Parathyroid adenoma (tissue), 2 donors: ENCODE results near the gene DCANP1.

Experiments used
- H2AFZ ChIP-seq: fragments of 300-600 bp; sonication (generic); one replicate; pipeline ENCODE4 v1.7.0; 2017; ENCODE audit warnings: antibody characterized with exemption, mild to moderate bottlenecking
- H3K27ac ChIP-seq: fragments of 300-600 bp; sonication (generic); one replicate; pipeline ENCODE4 v1.7.0; 2017
- H3K27me3 ChIP-seq: fragments of 300-600 bp; sonication (generic); one replicate; pipeline ENCODE4 v1.7.0; 2017; ENCODE audit warnings: low read length; ENCODE audit not compliant: control insufficient read depth, insufficient read depth
- H3K36me3 ChIP-seq: fragments of 300-600 bp; sonication (generic); one replicate; pipeline ENCODE4 v1.7.0; 2017; ENCODE audit warnings: low read length; ENCODE audit not compliant: control insufficient read depth, insufficient read depth
- H3K4me1 ChIP-seq: fragments of 300-600 bp; sonication (generic); one replicate; pipeline ENCODE4 v1.7.0; 2017; ENCODE audit warnings: control low read depth
- H3K4me2 ChIP-seq: fragments of 300-600 bp; sonication (generic); one replicate; pipeline ENCODE4 v1.7.0; 2017; ENCODE audit warnings: low read length
- H3K4me3 ChIP-seq: fragments of 300-600 bp; sonication (generic); one replicate; pipeline ENCODE4 v1.7.0; 2017; ENCODE audit warnings: low read depth, low read length
- H3K79me2 ChIP-seq: fragments of 300-600 bp; sonication (generic); one replicate; pipeline ENCODE4 v1.7.0; 2017; ENCODE audit warnings: control low read depth
- H3K9ac ChIP-seq: fragments of 300-600 bp; sonication (generic); one replicate; pipeline ENCODE4 v1.7.0; 2017; ENCODE audit warnings: mild to moderate bottlenecking
- H3K9me3 ChIP-seq: fragments of 300-600 bp; sonication (generic); one replicate; pipeline ENCODE4 v1.7.0; 2017; ENCODE audit warnings: low read length; ENCODE audit not compliant: control insufficient read depth
- CTCF ChIP-seq: fragments of 300-600 bp; sonication (generic); IDR thresholded peaks from one replicate; pipeline ENCODE4 v1.7.0; 2017; ENCODE audit warnings: antibody characterized with exemption, mild to moderate bottlenecking
- donor health status: primary hyperparathyroidism.

Gene DCANP1

GRCh38 chr5:135441350-135441831, 5.8 kb downstream of the DCANP1 start:
- H3K9ac ChIP-seq: no peak overlapping the region
- H3K9me3 ChIP-seq: no peaks in the 10 kb centered on the region
- no peaks in the 10 kb centered on the region for H3K79me2 ChIP-seq
- H3K27me3 ChIP-seq: no peaks in the 10 kb centered on the region
- H3K4me3 ChIP-seq: no peak overlapping the region
- H2AFZ ChIP-seq: no peak overlapping the region
- no peak overlapping the region for H3K4me2 ChIP-seq
- H3K4me1 ChIP-seq: no peaks in the 10 kb centered on the region
- H3K36me3 ChIP-seq: no peaks in the 10 kb centered on the region
- no peak for TF ChIP-seq CTCF
- H3K27ac ChIP-seq: no peak overlapping the region

- Histone ChIP-seq H3K4me2 (no peak overlapping the region), H3K27me3 (no peaks in the 10 kb centered on the region), H2AFZ (no peak overlapping the region), H3K9ac (no peak overlapping the region), H3K9me3 (no peaks in the 10 kb centered on the region), H3K79me2 (no peaks in the 10 kb centered on the region), H3K4me1 (no peaks in the 10 kb centered on the region), H3K36me3 (no peaks in the 10 kb centered on the region), H3K27ac (no peak overlapping the region), H3K4me3 (no peak overlapping the region)
- TF ChIP-seq CTCF: no peak
These were observed 6.2 kb downstream of the DCANP1 start for GRCh38 chr5:135440916-135441315.

GRCh38 chr5:135439231-135440205, 7.6 kb downstream of the DCANP1 start:
- no peaks in the 10 kb centered on the region for H3K4me1 ChIP-seq
- no peak overlapping the region for H3K9ac ChIP-seq
- no peak overlapping the region for H2AFZ ChIP-seq
- no peaks in the 10 kb centered on the region for H3K27me3 ChIP-seq
- H3K79me2 ChIP-seq: no peaks in the 10 kb centered on the region
- no peaks in the 10 kb centered on the region for H3K9me3 ChIP-seq
- no peak overlapping the region for H3K4me3 ChIP-seq
- no peak overlapping the region for H3K27ac ChIP-seq
- H3K36me3 ChIP-seq: no peaks in the 10 kb centered on the region
- TF ChIP-seq CTCF: no peak
- H3K4me2 ChIP-seq: no peak overlapping the region

GRCh38 chr5:135438636-135439221, 8.4 kb downstream of the DCANP1 start:
- H3K9me3 ChIP-seq: no peaks in the 10 kb centered on the region
- no peaks in the 10 kb centered on the region for H3K79me2 ChIP-seq
- H3K4me3 ChIP-seq: no peak overlapping the region
- H3K9ac ChIP-seq: no peak overlapping the region
- H3K36me3 ChIP-seq: no peaks in the 10 kb centered on the region
- no peak for TF ChIP-seq CTCF
- H3K27me3 ChIP-seq: no peaks in the 10 kb centered on the region
- no peak overlapping the region for H3K4me2 ChIP-seq
- H2AFZ ChIP-seq: no peak overlapping the region
- no peaks in the 10 kb centered on the region for H3K4me1 ChIP-seq
- no peak overlapping the region for H3K27ac ChIP-seq
